Activated CD4-positive, alpha-beta T cell treated with anti-CD3 and anti-CD28 coated beads, Interleukin-2, amount 50 U/mL, for 48 hours (primary cell): Measurements from ENCODE around the gene SEZ6.

Experiments
- DNase-seq, 2 experiments: peaks; one replicate each; pipeline ENCODE4 v3.0.0-alpha.2; 2020

The SEZ6 gene, protein sequence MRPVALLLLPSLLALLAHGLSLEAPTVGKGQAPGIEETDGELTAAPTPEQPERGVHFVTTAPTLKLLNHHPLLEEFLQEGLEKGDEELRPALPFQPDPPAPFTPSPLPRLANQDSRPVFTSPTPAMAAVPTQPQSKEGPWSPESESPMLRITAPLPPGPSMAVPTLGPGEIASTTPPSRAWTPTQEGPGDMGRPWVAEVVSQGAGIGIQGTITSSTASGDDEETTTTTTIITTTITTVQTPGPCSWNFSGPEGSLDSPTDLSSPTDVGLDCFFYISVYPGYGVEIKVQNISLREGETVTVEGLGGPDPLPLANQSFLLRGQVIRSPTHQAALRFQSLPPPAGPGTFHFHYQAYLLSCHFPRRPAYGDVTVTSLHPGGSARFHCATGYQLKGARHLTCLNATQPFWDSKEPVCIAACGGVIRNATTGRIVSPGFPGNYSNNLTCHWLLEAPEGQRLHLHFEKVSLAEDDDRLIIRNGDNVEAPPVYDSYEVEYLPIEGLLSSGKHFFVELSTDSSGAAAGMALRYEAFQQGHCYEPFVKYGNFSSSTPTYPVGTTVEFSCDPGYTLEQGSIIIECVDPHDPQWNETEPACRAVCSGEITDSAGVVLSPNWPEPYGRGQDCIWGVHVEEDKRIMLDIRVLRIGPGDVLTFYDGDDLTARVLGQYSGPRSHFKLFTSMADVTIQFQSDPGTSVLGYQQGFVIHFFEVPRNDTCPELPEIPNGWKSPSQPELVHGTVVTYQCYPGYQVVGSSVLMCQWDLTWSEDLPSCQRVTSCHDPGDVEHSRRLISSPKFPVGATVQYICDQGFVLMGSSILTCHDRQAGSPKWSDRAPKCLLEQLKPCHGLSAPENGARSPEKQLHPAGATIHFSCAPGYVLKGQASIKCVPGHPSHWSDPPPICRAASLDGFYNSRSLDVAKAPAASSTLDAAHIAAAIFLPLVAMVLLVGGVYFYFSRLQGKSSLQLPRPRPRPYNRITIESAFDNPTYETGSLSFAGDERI

DNA sequence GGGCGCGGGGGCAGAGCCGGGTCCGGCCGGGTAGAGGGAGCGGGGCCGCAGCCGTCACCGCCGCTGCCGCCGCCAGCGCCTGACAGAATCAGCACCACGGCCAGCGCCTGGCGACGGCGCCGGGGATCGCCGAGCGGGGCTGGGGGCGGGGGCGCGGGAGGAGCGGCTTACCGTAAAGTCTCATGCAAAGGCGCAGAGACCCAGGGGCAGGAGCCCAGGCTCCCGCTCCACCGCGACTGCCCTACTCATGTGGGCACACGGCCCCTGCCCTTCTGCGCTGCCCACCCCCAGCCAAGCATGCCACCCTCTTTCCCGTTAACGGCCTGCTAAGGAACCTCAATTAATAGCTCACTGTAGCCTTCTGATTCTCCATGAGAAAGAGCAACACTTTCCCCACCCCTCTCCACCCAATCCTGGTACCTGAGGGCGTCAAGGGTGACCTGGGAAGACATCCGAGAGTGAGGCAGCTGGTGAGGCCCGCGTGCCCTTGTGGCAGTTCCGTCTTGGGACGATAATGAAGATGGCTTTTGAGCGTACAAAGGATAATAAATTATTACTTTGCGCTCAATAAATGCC lies at the start of gene SEZ6:
SEZ6 (minus strand) TSS at position 98 of the 576 bp plus-strand sequence. CDS start 164 bp downstream, outside the sequence.
- DNase-seq = peak; percentile 73 to 74

DNA sequence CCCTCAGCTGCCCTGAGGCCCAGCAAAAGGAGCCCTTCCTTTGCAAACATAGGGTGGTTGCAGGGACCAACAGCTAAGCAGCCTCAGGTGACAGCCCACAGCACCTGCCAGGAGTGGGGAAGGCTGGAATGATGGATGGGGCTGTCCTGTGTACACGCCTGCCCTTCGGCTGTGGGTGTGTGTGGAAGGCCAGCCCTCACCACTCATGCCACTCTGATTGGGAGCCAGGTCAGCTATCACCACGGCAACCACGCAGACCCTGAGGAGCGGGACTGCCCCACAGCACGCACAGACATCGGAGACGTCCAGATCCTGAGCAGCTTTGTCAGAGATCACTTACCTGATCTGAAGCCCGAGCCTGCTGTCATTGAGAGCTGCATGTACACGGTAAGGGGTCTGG lies 49.0 kb upstream of the SEZ6 start:
- no peak for DNase-seq

DNA sequence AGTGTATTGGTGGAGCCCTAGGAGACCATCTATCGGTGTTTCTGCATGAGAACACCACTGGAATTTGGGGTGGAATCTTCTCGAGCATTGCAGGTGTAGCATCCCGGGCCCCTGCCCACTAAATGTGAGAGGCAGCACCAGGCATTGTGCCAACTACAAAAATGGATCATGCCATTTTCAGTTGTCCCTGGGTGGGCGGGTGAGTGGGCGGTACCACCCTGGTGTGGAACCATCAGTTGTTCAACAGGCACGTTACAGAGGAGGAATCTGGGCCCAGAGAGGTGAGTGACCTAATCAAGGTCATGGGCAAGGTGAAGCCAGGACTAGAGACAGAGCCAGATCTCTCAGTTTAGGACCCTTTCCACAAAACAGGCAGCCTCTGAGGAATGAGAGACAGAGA lies 45.9 kb upstream of the SEZ6 start:
- DNase-seq = no peak

- no peak for DNase-seq
Observed at GRCh38 chr17:29051194-29051593, 45.4 kb upstream of the SEZ6 start.

DNA sequence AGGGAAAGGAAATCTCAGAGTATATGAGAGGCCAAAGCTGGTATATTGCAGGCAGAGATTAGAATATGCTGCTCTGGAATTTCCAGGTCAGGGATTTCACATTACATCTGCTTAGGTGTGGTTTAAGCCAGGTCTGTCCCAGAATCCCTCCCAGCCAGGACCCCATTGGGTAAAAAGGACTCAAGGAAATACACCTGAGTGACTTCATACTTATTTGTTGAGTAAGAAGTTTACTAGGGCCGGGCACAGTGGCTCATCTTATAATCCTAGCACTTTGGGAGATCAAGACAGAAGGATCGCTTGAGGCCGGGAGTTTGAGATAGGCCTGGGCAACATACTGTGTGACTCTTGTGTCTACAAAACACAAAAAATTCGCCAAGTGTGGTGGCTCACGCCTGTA lies 44.3 kb upstream of the SEZ6 start:
- no peak for DNase-seq

GRCh38 chr17:29049541-29050145 lies 43.8 kb upstream of the SEZ6 start:
- no peak for DNase-seq

DNA sequence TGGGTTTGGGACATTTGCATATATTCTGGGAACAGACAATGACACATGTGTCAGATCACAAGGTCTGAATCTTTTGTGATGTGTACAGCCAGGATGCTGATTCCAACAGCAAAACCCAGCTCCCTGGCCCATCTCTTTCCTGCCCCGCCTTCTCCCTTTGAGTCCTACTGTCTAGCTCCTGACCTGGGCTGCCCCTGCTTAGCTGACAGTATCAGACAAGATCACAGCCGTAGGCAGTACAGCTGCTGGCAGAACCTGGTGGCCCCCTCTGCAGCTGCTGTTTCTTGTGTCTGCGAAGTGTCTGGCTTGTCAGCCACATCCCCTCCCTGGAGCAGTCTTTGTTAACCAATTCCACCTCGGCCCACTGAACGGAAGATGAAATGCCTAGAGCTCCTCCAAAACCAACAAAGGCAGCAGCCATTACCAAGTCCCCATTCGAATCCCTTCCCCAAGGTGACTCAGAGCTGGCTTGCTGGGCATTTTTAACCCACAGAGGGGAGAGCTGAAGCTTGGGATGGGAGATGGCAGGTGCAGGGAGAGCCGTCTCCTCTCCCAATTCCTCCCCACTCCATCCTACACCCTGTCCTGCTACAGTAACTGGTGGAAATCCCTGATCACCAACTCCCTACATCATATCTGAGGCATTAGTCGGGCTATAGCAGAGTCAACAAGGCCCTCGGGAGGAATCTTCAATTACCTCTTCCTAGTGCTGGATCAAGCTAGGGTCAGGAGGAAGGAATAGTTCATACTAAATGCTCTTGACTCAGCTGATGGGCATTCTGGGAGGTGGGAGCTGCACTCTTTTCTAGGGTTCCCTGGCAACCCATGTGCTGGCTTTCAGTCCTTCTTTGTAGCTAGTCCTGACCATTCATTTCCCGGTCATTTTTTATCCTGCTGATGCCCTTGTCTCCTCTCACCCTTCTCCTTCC lies 42.9 kb upstream of the SEZ6 start:
- no peak for DNase-seq

DNA sequence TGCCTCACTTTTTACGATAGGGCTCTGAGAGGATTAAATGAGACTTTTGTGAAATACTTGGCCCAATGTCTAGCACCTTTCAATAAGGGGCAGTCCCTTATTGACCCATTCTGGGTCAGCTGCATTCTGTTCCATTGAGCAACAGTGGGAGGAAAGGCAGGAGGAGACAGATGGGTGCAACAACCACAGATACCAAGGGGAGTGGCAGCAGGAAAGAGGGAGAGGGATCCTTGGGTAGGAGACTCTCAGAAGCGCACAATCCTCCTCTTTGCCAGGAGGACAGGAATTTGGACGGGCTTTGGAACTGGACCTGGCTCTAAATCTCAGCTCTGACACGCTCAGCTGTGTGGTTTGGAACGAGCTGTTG lies 40.6 kb upstream of the SEZ6 start:
- DNase-seq = no peak

GRCh38 chr17:29045734-29046472 lies 40.1 kb upstream of the SEZ6 start:
- DNase-seq = no peak

GRCh38 chr17:29045026-29045425 lies 39.2 kb upstream of the SEZ6 start:
- no peak for DNase-seq

- no peak for DNase-seq
Observed at GRCh38 chr17:29043539-29044145, 37.8 kb upstream of the SEZ6 start.

DNA sequence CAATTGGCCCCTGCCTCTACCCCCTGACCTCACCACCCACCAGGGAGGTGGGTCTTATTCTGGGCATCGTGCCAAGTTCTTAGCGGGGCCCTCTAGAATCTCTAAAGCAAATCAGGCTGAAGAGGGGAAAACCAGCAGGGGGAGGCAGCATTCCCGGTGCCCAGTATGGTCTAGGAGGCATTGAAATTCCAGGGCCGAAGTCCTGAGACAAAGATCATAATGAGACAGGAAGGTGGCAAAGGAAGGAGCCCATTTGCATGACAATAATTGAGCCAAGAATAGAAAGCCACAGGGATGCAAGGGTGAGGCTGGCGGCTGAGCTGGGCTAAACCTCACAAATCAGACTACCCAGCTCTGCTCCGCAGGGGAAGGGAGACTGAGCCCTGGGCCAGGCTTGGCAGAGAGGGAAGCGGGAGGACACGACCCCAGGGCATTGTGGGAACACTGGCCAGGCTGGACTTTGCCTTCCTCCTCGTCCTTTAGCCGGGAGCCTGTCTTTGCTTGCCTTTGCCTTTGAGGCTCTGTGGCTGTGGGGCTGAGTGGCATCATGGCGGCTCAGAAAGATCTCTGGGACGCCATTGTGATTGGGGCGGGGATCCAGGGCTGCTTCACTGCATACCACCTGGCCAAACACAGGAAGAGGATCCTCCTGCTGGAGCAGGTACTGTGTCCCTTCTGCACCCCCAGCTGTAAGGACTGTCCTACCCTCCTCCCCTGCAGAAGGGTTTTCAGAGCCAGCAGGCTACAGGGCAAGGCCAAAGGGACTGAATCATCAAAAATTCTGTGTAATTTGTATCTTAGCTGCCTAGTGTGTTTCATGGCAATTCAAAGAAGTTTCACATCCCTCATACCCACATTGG lies 37.1 kb upstream of the SEZ6 start, which contains the start of gene PIPOX:
PIPOX (plus strand) TSS at position 463 of the 860 bp plus-strand sequence; CDS start at position 548, 85 bp downstream.
- no peak for DNase-seq

- DNase-seq = no peak
Observed at GRCh38 chr17:29042026-29042678, 36.3 kb upstream of the SEZ6 start.

DNA sequence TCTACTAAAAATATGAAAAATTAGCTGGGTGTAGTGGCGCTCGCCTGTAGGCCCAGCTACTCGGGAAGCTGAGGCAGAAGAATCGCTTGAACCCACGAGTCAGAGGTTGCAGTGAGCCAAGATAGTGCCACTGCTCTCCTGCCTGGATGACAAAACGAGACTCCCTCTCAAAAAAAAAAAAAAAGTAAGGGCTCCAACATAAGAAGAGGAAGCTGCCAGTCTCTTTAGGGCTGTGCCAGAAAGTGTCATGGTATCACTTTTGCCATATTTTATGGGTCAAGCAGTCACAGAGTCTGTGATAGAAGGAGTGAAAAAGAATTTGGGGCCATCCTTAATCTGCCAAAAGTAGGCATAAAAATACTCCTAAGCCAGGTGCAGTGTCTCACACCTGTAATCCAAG lies 35.7 kb upstream of the SEZ6 start:
- DNase-seq = no peak

- DNase-seq = no peak
Observed at GRCh38 chr17:29041091-29041490, 35.3 kb upstream of the SEZ6 start.

- no peak for DNase-seq
Observed at GRCh38 chr17:29039764-29040598, 34.1 kb upstream of the SEZ6 start.

DNA sequence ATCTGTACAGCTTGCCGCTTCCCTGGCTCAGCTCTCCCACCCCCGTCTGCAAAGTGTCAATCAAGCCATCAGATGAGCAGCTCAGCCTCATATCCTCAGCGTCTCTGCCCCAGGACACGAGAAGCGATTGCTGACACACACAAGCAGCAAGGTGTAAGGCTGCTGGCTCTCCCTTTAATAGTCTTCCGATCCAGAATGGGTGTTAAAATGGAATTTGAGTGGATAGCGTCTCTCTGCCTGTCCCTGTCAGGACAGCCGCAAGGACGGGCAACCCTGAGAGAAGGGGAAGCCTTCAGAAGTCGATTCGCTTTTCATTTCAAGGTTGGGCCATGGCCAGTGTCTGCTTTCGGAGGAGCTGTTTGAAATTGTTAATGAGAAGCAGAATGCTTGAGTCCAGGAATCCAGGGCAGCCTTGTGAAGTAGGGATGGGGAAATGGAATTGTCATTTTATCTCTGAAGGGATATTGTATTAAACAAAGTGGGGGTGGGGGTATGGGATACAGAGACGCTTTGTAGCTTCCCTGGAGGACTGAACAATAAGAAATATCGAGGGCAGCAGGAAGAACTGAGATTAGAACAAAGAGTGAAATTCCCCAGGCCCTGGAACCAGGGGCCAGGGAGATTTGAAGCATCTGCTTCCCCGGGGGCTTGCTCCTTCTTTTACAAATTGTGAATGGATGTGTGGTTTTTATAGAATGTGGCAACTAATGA lies 32.4 kb upstream of the SEZ6 start:
- DNase-seq = no peak
